Subcutaneous adipose tissue (tissue), 4 donors: ENCODE measurements around the gene WDR49. TPM values are rescaled to one million over a fixed set of nuclear protein-coding genes. Genes with fewer than 3 reads are reported as not detected.

Source experiments
- total RNA-seq, 4 donors: library from RNA; depleted of rRNA; stranded (reverse); fragments of >200 nt; gene quantifications; one replicate each; pipeline ENCODE4 v1.1.0, GENCODE V29; 2016
- TF ChIP-seq, protein P1 (sequence below): fragments of 450-650 bp; IDR thresholded peaks from one replicate; pipeline ENCODE4 v1.5.1; 2016; ENCODE audit warnings: low read depth, mild to moderate bottlenecking, control low read depth, antibody characterized with exemption, moderate library complexity

The WDR49 gene
- total RNA-seq, 4 donors from 2014 or later: 0.85 to 2.6 (median 1.6) TPM

DNA sequence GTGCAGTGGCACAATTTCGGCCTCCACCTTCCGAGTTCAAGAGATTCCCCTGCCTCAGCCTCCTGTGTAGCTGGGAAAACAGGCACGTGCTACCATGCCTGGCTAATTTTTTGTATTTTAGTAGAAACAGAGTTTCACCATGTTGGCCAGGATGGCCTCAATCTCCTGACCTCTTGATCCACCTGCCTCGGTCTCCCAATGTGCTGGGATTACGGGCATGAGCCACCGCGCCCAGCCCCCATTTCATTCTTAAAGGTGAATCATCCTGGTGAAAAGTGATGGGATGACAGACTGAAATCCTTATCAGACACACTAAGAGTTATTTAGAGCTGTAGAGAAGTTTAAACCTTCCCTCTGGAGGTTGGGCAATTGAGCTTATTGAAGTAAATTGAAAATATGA, 155.8 kb downstream of the WDR49 start:
- TF ChIP-seq, protein P1, sequence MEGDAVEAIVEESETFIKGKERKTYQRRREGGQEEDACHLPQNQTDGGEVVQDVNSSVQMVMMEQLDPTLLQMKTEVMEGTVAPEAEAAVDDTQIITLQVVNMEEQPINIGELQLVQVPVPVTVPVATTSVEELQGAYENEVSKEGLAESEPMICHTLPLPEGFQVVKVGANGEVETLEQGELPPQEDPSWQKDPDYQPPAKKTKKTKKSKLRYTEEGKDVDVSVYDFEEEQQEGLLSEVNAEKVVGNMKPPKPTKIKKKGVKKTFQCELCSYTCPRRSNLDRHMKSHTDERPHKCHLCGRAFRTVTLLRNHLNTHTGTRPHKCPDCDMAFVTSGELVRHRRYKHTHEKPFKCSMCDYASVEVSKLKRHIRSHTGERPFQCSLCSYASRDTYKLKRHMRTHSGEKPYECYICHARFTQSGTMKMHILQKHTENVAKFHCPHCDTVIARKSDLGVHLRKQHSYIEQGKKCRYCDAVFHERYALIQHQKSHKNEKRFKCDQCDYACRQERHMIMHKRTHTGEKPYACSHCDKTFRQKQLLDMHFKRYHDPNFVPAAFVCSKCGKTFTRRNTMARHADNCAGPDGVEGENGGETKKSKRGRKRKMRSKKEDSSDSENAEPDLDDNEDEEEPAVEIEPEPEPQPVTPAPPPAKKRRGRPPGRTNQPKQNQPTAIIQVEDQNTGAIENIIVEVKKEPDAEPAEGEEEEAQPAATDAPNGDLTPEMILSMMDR: no peak

DNA sequence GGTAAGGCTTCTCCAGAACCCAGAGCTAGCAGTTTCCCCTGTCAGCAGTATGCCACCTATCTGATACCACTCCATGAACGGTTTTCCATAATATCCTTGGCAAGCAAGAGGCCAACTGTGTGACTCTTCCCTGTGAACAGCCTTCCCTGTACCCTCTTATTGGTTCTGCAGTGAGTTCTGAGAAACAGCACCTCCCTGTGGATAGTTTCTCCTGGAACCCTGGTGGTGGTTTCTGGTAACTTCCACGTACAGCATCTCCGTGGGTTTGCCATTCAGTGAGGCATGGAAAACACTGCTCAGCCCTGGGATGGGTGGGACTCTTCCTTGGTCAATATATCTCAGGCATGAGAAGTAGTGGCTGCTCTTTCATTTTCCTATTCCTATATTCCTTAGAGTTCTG, 160.5 kb downstream of the WDR49 start:
- TF ChIP-seq, protein P1: no peak

- TF ChIP-seq, protein P1: no peak
These were observed 162.1 kb downstream of the WDR49 start for GRCh38 chr3:167491621-167492020.

DNA sequence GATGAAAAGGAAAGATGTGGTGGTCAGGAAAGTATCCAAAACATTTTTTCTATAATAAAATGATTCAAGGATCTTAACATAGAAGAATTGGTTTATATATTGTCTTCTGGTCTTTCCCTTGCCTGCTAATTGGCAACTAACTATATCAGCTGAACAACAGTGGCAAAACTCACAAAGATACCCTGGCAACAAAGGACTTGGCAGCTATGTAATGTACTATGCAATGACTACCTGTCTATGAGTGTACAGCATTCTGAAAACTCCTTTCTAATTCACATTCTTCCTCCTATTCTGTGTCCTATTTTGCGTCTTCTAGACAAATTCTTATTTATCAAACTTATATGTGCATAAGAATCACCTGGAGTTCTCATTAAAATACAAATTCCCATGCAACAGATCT, 164.2 kb downstream of the WDR49 start:
- TF ChIP-seq, protein P1: no peak

DNA sequence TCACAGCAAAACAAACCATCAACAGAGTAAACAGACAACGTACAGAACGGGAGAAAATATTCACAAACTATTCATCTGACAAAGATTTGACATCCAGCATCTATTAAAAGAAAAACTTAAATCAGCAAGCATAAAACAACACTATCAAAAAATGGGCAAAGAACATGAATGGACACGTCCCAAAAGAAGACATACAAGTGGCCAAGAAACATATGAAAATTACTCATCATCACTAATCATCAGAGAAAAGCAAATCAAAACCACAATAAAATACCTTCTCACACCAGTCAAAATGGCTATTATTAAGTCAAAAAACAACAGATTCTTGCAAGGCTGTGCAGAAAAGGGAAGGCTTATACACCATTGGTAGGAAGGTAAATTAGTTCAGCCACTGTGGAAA, 166.2 kb downstream of the WDR49 start:
- TF ChIP-seq, protein P1: no peak

DNA sequence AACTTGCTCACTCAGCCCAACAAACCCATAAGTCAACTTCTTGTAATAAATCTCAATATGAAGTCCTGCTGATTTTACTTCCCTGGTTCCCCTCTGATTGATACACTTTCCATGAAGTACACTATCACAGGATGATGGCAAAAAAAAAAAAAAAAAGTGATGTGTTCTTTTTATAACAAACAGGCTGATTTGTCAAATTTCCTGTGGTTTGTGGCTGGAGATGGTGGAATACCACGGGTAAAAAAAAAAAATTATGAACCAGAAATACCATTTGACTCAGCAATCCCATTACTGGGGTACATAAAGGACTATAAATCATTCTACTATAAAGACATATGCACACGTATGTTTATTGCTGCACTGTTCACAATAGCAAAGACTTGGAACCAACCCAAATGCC, 169.2 kb downstream of the WDR49 start:
- TF ChIP-seq, protein P1: no peak

GRCh38 chr3:167483708-167484475, 169.8 kb downstream of the WDR49 start:
- TF ChIP-seq, protein P1: no peak
